ENCODE data around the gene CXCR6. TPM values are rescaled to one million over a fixed set of nuclear protein-coding genes. Genes with fewer than 3 reads are reported as not detected.
"Not testable (repeated sequence)": the region's sequence is repeated elsewhere in the genome, so short reads cannot be mapped to it uniquely, and the experiment has no call there.

The CXCR6 gene
- total RNA-seq, 1 experiment from 2014 or later: not detected

- Histone ChIP-seq H3K9me3 (no peaks in the 10 kb centered on the region), H3K27me3 (no peaks in the 10 kb centered on the region), H3K4me3 (no peak overlapping the region), H3K36me3 (no peaks in the 10 kb centered on the region; the same call in 1 of the 2 replicates)
- DNase-seq: peak; percentile 73
These were observed 44.4 kb downstream of the CXCR6 start for GRCh38 chr3:45987368-45988291.

DNA sequence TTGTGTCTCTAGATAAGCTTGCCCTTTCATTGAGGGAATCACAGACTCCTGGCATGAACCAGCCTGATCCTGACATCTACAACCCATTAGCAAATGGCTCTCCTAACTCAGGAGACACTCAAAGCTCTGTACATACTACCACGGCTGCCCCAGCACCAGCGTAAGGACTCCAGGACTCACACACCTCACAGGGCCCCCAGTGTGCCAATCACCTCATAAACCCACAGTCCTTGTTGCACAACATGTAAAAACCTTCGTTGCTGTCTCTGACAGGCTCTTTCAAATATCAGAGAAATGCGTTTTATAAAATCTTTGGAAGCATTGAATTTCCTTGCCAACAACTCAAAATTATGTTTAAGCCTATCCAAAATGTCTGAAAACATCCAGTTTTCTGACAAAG, 45.1 kb downstream of the CXCR6 start:
- no peak for DNase-seq
- Histone ChIP-seq H3K9me3 (no peaks in the 10 kb centered on the region), H3K27me3 (no peaks in the 10 kb centered on the region), H3K36me3 (no peaks in the 10 kb centered on the region; the same call in 1 of the 2 replicates), H3K4me3 (no peak overlapping the region)

DNA sequence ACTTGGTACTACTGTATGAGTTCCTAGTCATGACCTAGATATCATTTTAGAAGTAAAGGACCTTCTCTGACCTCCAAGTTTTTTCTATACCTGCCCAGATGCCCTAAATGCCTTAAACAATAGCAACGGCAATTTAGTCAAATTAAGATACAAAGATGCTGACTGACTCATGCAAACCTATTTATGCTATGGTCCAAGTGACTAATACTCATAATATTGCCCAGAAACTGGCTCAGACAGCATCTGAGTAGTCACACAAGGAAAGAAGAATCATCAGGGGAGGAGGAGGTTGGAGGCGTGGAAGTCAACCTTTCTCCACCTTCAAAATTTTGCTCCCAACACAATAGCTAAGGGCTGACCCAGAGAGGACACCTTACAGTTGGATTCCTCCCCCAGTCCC, 45.5 kb downstream of the CXCR6 start:
- H3K9me3 ChIP-seq: no peaks in the 10 kb centered on the region
- no peak overlapping the region for H3K4me3 ChIP-seq
- no peaks in the 10 kb centered on the region for H3K27me3 ChIP-seq
- H3K36me3 ChIP-seq: no peaks in the 10 kb centered on the region; the same call in 1 of the 2 replicates
- DNase-seq: peak; percentile 48

DNA sequence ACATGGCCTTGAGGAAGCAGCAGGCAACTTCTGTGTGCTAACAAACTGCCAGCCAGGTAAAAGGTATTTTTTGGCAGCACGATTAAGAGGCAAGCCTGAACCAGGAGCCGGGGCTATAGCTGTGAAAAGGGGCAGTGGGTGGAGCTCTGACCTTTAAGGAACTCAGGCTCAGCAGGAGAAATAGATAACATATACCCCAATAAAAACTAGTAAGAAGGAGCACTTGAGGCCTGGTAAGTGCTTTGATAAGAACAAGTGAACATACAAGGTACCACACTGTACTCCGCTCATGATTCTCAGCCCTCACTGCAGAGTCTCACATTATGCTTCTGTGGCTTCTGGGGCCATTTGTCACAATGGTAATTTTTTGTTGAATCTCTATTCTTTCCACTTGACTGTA, 46.9 kb downstream of the CXCR6 start:
- DNase-seq: no peak
- H3K9me3 ChIP-seq: no peaks in the 10 kb centered on the region
- H3K27me3 ChIP-seq: no peaks in the 10 kb centered on the region
- H3K4me3 ChIP-seq: no peak overlapping the region
- H3K36me3 ChIP-seq: no peaks in the 10 kb centered on the region

DNA sequence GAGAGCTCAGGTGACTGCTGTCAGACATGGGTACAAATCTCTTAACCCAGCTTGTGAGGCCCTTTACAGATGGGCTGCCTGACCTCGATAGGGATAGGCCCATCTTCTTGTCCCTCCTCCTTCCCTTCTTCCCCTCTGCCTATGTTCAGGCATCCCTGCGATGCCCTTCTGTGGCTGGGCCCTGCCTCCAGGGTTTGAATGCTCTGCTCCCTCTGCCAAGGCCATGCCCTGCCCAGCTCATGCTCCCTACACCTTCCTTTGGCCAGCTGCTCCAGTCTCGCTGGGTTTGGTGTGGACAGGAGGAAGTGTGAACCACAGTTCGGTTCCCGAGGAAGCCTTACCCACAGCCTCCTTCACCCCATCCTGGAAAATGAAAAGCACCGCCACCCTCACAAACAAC, 48.1 kb downstream of the CXCR6 start:
- no peaks in the 10 kb centered on the region for H3K9me3 ChIP-seq
- H3K36me3 ChIP-seq: no peaks in the 10 kb centered on the region
- no peaks in the 10 kb centered on the region for H3K27me3 ChIP-seq
- H3K4me3 ChIP-seq: no peak overlapping the region
- DNase-seq: no peak

DNA sequence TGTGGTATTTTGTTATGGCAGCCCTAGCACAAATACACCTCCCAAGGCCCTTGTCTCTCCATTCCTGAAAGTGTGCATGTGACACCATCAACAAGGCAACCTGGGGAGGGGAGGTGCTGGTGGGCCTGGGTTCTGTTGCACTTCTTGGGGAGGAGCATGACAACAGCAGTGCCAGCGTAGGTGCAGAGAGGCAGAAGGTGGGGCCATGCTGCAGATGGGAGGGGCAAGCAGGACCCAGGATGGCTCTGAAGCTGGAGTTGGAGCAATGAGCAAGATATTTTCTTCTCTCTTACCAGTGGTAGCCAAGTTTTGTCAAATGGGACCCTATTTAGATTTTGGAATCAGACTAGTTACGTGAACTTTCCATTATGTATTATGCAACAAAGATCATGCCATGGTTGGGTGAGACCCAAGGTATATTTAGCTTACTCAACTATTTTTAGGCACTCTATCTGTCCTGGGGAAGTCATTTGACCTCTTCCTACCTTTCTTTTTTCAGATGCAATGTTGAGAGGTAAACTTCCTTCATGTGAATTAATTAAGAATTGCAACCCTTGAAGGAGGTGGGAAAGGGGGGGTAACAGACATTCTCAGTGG, 49.0 kb downstream of the CXCR6 start:
- no peak for DNase-seq
- no peak overlapping the region for H3K4me3 ChIP-seq
- H3K9me3 ChIP-seq: no peaks in the 10 kb centered on the region
- H3K36me3 ChIP-seq: no peaks in the 10 kb centered on the region
- H3K27me3 ChIP-seq: no peaks in the 10 kb centered on the region

DNA sequence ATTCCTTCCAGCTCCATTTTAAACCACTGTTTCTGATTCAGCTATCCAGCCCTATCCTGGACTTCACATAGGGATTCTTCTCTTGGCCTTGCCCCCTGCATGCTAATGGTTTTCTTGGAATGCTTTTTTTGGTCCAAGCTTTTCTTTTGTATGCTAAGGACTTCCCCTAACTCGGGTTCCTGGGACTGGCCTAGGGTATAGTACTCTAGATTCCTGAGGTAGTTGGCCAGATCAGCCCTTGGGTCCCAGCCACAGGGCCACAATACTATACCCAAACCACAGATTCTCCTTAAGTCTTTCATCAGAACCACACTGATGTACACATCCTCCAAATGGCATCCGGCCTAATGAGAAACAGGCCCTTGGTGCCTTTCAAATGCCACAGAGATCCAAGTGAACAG, 49.6 kb downstream of the CXCR6 start:
- Histone ChIP-seq H3K4me3 (no peak overlapping the region), H3K9me3 (no peaks in the 10 kb centered on the region), H3K27me3 (no peaks in the 10 kb centered on the region), H3K36me3 (no peaks in the 10 kb centered on the region)
- DNase-seq: peak; percentile 26

- H3K4me3 ChIP-seq: no peak overlapping the region
- no peaks in the 10 kb centered on the region for H3K9me3 ChIP-seq
- no peaks in the 10 kb centered on the region for H3K27me3 ChIP-seq
- H3K36me3 ChIP-seq: no peaks in the 10 kb centered on the region
- no peak for DNase-seq
These were observed 50.3 kb downstream of the CXCR6 start for GRCh38 chr3:45993421-45994027.

GRCh38 chr3:45994419-45995235, 51.4 kb downstream of the CXCR6 start:
- Histone ChIP-seq H3K36me3 (no peaks in the 10 kb centered on the region), H3K9me3 (no peaks in the 10 kb centered on the region), H3K4me3 (peak overlapping the region; percentile 73), H3K27me3 (no peaks in the 10 kb centered on the region)
- DNase-seq: no peak

- no peaks in the 10 kb centered on the region for H3K9me3 ChIP-seq
- H3K36me3 ChIP-seq: no peaks in the 10 kb centered on the region
These were observed 52.2 kb downstream of the CXCR6 start, which contains the start of gene FYCO1 for GRCh38 chr3:45995236-45996192. Gene FYCO1 (minus strand): TSS chr3:45995824. CDS start chr3:45984910, 10,914 bp downstream.

DNA sequence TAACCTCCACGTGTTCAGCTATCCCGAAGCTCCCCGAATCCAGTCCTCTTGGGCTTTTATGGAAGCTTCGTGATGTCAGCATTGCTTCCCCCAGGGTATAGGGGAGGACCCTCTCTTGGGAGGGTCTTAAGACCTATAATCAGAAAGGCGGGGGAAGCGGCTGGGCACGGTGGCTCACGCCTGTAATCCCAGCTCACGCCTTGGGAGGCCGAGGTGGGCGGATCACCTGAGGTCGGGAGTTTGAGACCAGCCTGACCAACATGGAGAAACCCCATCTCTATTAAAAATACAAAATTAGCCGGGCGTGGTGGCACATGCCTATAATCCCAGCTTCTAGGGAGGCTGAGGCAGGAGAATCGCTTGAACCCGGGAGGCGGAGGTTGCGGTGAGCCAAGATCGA, 54.2 kb downstream of the CXCR6 start:
- not testable (repeated sequence) for H3K36me3 ChIP-seq, H3K4me3 ChIP-seq, H3K27me3 ChIP-seq, DNase-seq, H3K9me3 ChIP-seq

More at GRCh38 chr3:45995236-45996192, 52.2 kb downstream of the CXCR6 start, which contains the start of gene FYCO1:
- DNase-seq: peak; percentile 91
- Histone ChIP-seq H3K27me3 (no peaks in the 10 kb centered on the region), H3K4me3 (peak within 1 kb of the TSS; percentile 73)

- H3K9me3 ChIP-seq: no peaks in the 10 kb centered on the region
- H3K4me3 ChIP-seq: no peak overlapping the region
- no peaks in the 10 kb centered on the region for H3K36me3 ChIP-seq
- H3K27me3 ChIP-seq: no peaks in the 10 kb centered on the region
- no peak for DNase-seq
These were observed 54.7 kb downstream of the CXCR6 start for GRCh38 chr3:45997942-45998341.

All from MG63 (cell line).